Testis (tissue), 2 donors: Measurements from ENCODE around the gene COL6A2.

Experiments
- POLR2A ChIP-seq: fragments of 450-650 bp; IDR thresholded peaks from one replicate; pipeline ENCODE4 v1.6.1; 2017; ENCODE audit warnings: antibody characterized with exemption, mild to moderate bottlenecking, moderate library complexity
- TF ChIP-seq, protein P1 (sequence below), 3 experiments: fragments of 450-650 bp in 2 of 3; fragments of 200-600 bp in 1 of 3; sonication (generic) in 1 of 3; IDR thresholded peaks; one replicate each; pipeline ENCODE4 v1.5.1; 2016 to 2019; ENCODE audit warnings: antibody characterized with exemption in 3 of 3, mild to moderate bottlenecking in 2 of 3, moderate library complexity in 1 of 3

DNA sequence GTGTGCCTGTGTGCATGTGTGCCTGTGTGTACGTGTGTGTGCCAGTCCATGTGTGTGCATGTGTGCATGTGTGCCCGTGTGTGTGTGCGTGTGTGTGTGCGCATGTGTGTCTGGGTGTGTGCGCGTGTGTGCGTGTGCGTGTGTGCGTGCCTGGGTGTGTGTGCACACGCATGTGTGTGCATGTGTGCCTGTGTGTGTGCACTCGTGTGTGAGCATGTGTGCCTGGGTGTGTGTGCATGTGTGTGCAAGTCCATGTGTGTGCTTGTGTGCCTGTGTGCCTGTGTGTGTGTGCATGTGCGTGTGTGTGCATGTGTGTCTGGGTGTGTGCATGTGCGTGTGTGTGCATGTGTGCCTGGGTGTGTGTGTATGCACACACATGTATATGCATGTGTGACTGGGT is 28.7 kb upstream of the COL6A2 start:
- no peak for TF ChIP-seq POLR2A
- TF ChIP-seq, protein P1, sequence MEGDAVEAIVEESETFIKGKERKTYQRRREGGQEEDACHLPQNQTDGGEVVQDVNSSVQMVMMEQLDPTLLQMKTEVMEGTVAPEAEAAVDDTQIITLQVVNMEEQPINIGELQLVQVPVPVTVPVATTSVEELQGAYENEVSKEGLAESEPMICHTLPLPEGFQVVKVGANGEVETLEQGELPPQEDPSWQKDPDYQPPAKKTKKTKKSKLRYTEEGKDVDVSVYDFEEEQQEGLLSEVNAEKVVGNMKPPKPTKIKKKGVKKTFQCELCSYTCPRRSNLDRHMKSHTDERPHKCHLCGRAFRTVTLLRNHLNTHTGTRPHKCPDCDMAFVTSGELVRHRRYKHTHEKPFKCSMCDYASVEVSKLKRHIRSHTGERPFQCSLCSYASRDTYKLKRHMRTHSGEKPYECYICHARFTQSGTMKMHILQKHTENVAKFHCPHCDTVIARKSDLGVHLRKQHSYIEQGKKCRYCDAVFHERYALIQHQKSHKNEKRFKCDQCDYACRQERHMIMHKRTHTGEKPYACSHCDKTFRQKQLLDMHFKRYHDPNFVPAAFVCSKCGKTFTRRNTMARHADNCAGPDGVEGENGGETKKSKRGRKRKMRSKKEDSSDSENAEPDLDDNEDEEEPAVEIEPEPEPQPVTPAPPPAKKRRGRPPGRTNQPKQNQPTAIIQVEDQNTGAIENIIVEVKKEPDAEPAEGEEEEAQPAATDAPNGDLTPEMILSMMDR (IDR thresholded peaks at IDR 0.05) = no peak
